G401 (cell line): ENCODE results near the gene GPR153. TPM values are rescaled to one million over a fixed set of nuclear protein-coding genes. Genes with fewer than 3 reads are reported as not detected.

ENCODE experiments used
- DNase-seq: peaks from one replicate; pipeline ENCODE4 v3.0.0-alpha.2; 2015; ENCODE audit warnings: low spot score
- in situ Hi-C: cut with HindIII; loops from 2 replicates; pipeline ENCODE4 v1.10.0; 2016; ENCODE audit warnings: low sequenced_read_pairs, mixed read lengths
- total RNA-seq: library from RNA; depleted of rRNA; stranded (reverse); fragments of >200 nt; shearing (Covaris generic); gene quantifications from 2 replicates; pipeline ENCODE4 v1.2.3, GENCODE V29; 2014

GPR153 gene
- total RNA-seq, 1 experiment from 2014 or later, result 4.5 TPM

DNA sequence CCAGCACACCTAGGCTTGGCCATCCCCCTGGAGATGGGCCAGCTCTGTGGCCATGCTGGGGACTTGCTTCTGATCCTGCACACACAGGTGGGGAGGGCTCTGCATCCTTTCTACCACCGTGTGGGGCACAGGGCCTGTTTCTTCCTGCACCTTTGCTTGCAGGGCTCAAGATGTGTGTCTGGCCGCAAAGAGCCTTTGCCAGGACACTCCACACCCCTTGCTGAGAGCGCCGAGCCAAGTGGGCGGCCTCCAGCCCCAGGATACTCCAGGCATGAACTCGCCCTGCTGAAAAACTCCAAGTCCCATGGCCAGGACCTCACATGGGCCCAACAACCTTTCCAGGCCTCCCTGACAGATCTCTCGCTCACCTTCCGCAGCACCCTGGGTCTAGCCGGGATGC is 11.6 kb upstream of the GPR153 start:
- in situ Hi-C loops, result no loop called here
- DNase-seq, result no peak

GRCh38 chr1:6271554-6271953 is 10.7 kb upstream of the GPR153 start:
- in situ Hi-C loops, result no loop called here
- DNase-seq, result no peak

DNA sequence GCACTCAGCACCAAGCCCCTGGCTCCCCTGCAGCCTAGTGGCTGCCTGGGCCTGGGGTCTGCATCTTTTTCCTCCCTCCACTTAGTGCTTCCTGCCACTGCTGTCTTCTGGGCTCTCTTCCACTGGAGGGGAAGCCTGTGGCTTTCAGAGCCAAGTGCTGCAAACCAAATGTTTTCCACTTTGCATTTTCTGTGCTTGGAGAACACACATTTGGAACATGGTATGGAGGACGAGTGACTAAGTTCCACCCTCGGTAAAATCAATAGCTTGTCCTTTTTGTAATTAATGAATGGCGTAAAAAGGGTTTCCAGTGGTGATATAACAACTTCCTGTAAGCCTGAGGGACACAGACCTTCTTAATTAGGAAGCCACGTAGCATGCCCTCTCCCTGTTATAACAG is 10.1 kb upstream of the GPR153 start:
- in situ Hi-C loops, result no loop called here
- no peak for DNase-seq

DNA sequence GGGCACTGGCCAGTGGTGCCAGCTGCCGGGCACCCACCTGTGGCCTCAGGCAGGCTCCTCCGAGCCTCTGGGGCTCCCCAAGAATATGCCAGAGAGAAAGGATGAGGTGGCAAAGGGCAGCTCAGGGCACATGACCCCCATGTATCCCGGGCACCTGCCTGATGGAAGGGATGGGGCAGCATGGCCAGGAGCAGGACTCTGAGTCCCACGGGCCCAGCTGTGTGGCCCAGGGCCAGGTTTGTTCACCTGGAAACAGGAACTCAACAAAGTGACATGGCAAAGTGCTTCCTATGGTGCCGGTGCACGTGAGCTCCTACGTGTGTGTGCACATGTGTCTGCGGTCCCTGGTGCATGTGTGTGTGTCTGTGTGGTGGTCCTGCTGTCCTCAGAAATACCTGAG is 9.5 kb upstream of the GPR153 start:
- no peak for DNase-seq
- in situ Hi-C loops, result no loop called here

DNA sequence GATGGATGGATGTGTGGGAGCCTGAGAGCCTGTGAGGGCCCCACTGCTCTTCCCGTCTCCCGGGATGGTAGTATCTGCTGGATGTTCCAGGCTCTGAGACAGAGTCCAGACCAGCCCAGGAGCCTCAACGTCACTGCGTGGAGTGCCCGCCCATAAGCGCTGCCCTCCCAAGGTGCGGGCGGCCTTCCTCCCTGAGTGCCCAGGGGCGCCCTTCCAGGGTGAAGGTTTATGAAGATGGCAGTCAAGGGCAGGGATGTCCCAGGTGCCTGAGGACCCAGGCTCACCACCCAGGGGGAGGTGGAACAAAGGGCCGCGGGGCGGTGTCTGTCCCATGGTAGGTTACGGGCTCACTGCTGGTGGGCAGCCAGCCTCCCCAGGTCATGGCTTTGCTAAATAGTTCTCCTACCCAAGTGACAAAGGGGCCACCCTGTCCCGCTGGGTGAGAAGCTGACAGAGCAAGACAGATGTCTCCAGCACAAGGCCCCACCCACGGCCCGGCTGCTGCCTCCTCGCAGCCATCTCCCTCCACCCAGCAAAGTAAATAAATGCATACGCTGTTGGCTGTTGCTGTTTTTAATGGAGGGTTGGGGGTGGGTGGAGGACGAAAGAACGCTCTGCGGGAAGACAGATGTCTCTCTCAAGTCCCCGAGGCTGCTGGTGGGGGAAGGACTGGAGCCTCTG is 9.0 kb upstream of the GPR153 start:
- in situ Hi-C loops, result no loop called here
- DNase-seq, result no peak

GRCh38 chr1:6269296-6269695 is 8.4 kb upstream of the GPR153 start:
- in situ Hi-C loops, result no loop called here

DNA sequence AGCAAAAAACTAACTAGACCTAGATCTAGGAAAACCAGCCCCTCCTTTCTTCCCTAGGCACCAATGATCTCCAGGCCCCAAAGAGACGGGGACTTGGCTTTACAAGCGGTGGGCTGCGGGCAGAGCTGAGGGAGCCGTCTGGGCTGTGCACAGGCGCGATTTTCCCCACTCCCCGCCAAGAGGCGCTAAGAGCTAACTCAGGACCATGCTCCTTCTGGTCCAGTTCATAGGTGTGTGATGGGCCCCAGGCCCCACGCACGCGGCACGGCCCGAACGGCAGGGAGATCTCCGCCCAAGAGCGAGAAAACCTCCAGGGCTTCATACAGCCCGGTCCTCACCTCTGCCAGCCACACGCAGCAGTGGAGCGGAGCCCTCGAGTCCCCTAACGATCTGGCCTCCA is 7.5 kb upstream of the GPR153 start:
- no peak for DNase-seq
- in situ Hi-C loops, result no loop called here

More at GRCh38 chr1:6269296-6269695, 8.4 kb upstream of the GPR153 start:
- no peak for DNase-seq

DNA sequence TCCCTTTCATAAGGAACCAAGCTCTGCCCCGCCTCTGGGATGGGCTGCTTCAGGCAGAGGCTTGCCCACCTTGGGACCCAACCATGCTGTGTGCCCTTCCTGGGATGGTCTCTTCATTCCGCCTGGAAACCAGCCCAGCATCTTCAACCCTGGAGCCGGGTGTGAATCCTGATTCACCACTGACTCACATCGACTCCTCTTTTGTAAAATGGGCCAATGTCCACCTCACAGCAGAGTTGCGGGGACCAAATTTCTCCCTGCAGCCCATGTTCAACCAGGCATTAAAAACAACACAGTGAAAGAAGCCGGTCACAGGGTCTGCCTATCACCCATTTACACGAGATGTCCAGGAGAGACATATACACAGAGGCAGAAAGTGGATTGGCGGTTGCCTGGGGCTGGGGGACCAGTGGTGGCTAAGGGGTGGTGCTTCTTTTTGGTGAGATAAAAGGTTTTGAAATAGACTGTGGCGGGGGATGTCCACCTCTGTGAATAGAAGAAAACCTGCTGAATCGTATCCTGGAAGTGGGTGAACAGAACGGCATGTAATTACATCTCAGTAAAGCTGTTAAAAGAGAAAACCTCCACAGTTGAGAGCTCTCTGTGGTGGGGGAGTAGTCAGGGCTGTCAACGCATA is 6.9 kb upstream of the GPR153 start:
- in situ Hi-C loops, result no loop called here
- no peak for DNase-seq

DNA sequence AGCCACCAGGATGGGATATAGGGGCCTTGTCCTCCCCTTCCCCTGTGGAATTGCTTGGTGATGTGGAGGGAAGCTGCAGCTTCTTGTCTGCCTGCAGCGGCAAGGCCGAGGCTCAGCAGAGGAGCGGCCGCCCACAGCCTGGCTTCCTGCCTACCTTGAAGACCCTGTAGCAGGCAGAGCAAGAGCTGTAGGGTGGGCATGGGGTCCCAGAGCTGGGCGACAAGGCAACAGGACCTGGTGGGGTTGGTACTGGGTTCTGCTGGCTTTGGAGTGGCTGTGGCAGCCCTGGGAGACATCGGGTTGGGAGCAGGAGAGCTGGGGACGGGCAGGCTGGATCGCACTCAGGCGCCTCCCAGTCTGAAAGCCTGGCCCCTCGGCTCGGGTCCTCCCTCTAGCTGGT is 5.7 kb upstream of the GPR153 start:
- in situ Hi-C loops, result no loop called here
- DNase-seq, result no peak

- in situ Hi-C loops, result no loop called here
- DNase-seq, result no peak
Observed at GRCh38 chr1:6265151-6265550, 4.3 kb upstream of the GPR153 start.

DNA sequence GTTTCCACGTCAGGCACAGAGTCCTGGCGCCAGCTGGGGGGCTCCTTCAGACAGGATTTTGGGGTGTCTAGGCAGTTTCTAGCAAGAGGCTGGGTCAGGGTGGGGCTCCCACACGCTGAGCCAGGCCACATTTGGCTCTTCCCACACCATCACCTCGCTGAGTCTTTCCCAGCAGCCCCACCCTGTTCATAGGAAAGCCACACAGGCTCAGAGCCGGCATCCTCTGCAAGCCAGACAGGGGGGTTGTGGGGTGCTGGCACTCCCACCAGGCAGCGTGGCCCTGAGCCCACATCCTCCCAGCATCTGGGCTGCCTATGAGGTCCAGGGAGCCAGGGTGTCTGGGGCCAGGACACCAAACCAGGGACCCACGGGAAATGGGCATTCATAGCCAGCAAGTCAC is 2.8 kb upstream of the GPR153 start:
- in situ Hi-C loops, result no loop called here
- no peak for DNase-seq

- in situ Hi-C loops, result no loop called here
- DNase-seq, result no peak
Observed at GRCh38 chr1:6262555-6263420, 1.9 kb upstream of the GPR153 start.

GRCh38 chr1:6261615-6261995 is 707 bp upstream of the GPR153 start:
- in situ Hi-C loops, result no loop called here
- DNase-seq, result no peak

DNA sequence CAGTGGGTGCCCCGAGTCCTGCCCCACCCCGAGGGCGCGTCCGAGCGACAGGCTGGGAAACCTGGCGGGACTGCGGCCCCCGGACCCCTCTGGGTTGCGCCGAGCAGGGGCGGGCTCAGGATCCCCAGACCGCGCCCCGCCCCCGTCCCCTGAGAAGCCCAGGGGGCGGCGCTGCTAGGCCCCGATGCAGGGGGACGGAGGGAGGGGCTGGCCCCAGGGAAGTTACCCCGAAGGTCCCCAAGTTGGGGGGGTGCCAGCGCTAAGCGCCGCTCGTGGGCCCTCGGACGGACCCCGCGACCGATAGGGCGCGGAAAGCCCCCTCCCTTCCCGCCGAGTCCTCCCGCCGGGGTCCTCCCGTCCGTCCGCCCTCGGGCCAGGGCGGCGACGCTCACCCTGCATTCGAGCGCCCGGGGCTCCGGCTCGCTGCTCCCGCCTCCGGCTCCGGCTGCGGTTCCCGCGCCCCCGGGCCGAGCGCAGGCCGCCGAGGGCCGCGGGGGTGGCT is 414 bp downstream of the GPR153 start:
- no peak for DNase-seq

GRCh38 chr1:6259491-6260362 is 1.2 kb downstream of the GPR153 start:
- peak; percentile 36 for DNase-seq
- in situ Hi-C loops, result no loop called here

More for the DNA sequence above, 414 bp downstream of the GPR153 start:
- in situ Hi-C loops, result no loop called here

DNA sequence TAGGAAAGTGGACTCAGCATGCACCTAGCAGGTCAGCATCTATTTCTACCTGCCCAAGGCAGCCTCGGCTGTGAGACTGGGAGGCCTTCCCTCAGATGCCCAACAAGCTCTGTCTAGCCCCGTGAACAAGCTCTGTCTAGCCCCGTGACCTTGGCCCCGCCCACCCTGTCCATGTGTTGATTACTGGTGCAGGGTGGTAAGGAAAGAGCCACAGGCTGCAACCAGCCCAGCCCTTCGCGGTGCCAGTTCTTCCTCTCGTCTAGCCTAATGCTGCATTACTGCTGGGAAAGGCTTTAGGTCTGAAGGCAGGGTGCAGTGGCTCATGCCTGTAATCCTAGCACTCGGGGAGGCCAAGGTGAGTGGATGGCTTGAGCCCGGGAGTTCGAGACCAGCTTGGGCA is 2.2 kb downstream of the GPR153 start:
- DNase-seq, result no peak
- in situ Hi-C loops, result no loop called here

DNA sequence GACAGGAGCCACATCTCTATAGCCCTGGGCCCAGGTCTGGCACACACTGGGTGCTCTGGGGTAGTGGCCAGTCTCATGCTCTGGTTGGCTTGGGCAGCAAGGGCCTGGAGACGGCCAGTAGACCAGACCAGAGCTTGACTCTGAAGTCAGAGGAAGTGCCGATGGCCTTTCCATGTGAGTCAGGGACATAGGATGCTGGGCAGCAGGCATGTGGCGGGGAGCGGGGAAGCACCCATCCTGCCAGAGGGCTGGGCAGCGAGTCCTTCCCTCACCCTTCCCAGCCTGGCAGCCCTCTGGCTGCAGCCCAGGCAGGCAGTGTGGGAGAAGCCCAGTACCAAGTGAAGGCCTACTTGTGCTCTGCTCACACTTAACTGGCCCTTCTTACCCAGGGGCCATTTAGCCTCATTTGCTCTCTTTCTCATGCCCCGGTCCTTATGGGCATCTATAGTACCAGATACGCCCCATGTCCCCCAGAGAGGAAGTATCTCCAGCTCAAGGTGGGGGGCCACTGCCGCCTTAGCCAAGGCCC is 3.3 kb downstream of the GPR153 start:
- DNase-seq, result no peak
- in situ Hi-C loops, result no loop called here

DNA sequence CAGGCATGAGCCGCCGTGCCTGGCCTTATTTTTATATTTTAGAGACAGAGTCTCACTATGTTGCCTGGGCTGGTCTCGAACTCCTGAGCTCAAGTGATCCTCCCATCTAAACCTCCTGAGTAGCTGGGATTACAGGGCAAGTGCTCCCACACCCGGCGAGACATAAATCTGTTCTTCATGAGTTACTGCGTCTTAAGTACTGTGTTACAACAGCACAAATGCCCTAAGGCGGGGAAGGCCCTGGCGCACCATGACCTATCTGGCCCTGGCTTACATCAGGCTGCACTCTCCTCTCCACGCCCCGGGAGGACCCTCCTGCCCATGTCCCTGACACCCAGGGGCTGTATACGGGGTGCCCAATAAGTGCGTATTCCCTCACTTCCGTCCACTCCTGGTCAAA is 4.3 kb downstream of the GPR153 start:
- DNase-seq, result no peak
- in situ Hi-C loops, result no loop called here

DNA sequence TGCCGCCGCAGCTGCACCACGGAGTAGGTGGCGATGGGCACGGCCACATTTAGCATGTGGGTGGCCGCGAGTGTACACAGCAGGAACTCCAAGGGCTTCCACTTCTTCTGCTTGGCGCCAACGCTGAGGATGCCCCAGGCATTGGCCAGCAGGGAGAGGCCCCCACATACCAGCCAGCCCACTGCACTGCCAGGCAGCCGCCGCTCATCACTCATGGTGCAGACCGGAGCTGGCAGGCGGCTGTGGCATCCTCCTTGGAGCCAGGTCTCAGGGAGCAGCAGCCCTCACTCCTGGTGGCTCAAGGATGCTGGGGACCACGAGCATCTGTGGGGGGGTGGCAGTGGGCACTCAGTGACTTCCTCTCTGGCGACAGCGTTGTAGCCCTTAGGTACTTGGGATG is 6.2 kb downstream of the GPR153 start:
- no peak for DNase-seq
- in situ Hi-C loops, result no loop called here
